Kidney tubule cell (primary cell): ENCODE measurements around the gene HUNK.

Source experiments
- DNase-seq: peaks from one replicate; pipeline ENCODE4 v3.0.0-alpha.2; 2018; ENCODE audit warnings: low spot score

The HUNK gene

GRCh38 chr21:31959881-31960280 lies 87.1 kb downstream of the HUNK start:
- no peak for DNase-seq

GRCh38 chr21:31961027-31961426 lies 88.2 kb downstream of the HUNK start:
- DNase-seq = no peak

GRCh38 chr21:31961704-31962103 lies 88.9 kb downstream of the HUNK start:
- DNase-seq = no peak

GRCh38 chr21:31964692-31965091 lies 91.9 kb downstream of the HUNK start:
- DNase-seq = no peak

GRCh38 chr21:31967334-31967733 lies 94.5 kb downstream of the HUNK start:
- no peak for DNase-seq

- no peak for DNase-seq
These were observed 99.8 kb downstream of the HUNK start for GRCh38 chr21:31972622-31973021.

- DNase-seq = no peak
These were observed 100.7 kb downstream of the HUNK start for GRCh38 chr21:31973402-31973944.

- no peak for DNase-seq
These were observed 101.7 kb downstream of the HUNK start for GRCh38 chr21:31974454-31974985.

- no peak for DNase-seq
These were observed 102.7 kb downstream of the HUNK start for GRCh38 chr21:31975491-31975890.

GRCh38 chr21:31977816-31978215 lies 105.0 kb downstream of the HUNK start:
- no peak for DNase-seq

- peak; percentile 64 for DNase-seq
These were observed 110.3 kb downstream of the HUNK start for GRCh38 chr21:31983120-31983519.

GRCh38 chr21:31983554-31983953 lies 110.7 kb downstream of the HUNK start:
- no peak for DNase-seq

GRCh38 chr21:31985398-31985797 lies 112.6 kb downstream of the HUNK start:
- no peak for DNase-seq

GRCh38 chr21:31986035-31986856 lies 113.4 kb downstream of the HUNK start:
- no peak for DNase-seq

- DNase-seq = no peak
These were observed 114.9 kb downstream of the HUNK start for GRCh38 chr21:31987696-31988095.

GRCh38 chr21:31988492-31989290 lies 115.9 kb downstream of the HUNK start:
- DNase-seq = peak; percentile 2

- no peak for DNase-seq
These were observed 118.8 kb downstream of the HUNK start for GRCh38 chr21:31991356-31992331.

- DNase-seq = no peak
These were observed 119.6 kb downstream of the HUNK start for GRCh38 chr21:31992391-31992790.

- no peak for DNase-seq
These were observed 121.3 kb downstream of the HUNK start for GRCh38 chr21:31993826-31994825.

GRCh38 chr21:31997191-31997590 lies 124.4 kb downstream of the HUNK start:
- DNase-seq = no peak
